GM19035 (cell line): Measurements from ENCODE around the gene SAAL1.
A peak's percentile ranks its signal among the peaks of the same experiment; 100 is the strongest.
"Not testable (repeated sequence)": the region's sequence is repeated elsewhere in the genome, so short reads cannot be mapped to it uniquely, and the experiment has no call there.

Experiments used
- ATAC-seq: cut with Tn5 transposase; IDR thresholded peaks from one replicate; pipeline ENCODE4 v1.9.1; 2021; ENCODE audit not compliant: unreplicated experiment

SAAL1 gene, protein sequence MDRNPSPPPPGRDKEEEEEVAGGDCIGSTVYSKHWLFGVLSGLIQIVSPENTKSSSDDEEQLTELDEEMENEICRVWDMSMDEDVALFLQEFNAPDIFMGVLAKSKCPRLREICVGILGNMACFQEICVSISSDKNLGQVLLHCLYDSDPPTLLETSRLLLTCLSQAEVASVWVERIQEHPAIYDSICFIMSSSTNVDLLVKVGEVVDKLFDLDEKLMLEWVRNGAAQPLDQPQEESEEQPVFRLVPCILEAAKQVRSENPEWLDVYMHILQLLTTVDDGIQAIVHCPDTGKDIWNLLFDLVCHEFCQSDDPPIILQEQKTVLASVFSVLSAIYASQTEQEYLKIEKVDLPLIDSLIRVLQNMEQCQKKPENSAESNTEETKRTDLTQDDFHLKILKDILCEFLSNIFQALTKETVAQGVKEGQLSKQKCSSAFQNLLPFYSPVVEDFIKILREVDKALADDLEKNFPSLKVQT

DNA sequence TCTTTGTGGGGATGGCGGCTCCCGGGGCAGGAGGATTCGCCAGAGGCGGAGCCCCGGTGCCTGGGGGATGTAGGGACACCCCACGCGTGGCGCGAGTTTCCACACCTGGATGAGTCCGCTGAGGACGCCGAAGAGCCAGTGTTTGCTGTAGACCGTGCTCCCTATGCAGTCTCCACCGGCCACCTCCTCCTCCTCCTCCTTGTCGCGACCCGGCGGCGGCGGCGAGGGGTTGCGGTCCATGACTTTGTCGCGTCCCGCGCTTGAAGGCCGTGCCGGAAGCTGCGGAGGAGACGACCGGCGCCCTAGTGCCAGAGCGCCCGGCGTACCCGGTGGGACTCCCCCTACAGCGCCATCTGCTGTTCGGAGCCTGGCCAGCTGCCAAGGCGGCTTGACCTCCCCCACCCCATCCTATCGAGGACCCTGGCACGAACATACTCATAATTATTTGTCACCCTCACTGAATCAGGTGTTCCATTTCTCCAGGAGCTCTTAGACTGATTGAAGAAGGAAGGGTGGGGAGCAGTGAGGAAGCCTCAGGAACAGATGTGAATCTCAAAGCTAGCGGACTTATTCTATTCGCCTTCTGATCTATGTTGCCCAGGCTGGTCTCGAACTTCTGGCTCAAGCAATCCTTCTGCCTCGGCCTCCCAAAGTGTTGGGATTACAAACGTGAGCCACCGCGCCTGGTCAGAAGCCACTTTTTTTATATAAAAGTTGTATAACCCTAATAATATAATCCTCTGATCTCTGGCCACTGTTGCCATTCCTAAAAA lies at the start of gene SAAL1:
Gene SAAL1 (minus strand): TSS at position 281 of the 773 bp plus-strand sequence. CDS start 41 bp downstream, at position 240.
- ATAC-seq: peak; percentile 95

DNA sequence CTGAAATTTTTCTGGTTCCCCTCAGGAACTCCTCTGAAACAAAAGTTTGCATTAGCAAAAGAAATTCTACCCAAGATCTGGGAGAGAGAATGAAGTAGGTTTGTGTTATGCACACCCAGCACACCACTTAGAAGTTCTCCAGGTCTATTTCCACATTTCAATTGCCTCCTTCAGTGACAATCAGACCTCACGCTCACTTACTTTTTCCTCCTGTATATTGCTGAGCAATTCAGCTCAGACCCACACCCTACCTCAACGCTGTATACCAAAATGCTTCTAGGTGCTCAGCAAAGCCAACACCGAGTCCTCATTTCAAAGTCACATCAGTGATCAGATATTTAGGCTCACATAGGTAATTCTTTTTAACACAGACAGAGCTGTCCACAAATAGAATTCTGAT lies 45.7 kb upstream of the SAAL1 start:
- ATAC-seq: no peak

DNA sequence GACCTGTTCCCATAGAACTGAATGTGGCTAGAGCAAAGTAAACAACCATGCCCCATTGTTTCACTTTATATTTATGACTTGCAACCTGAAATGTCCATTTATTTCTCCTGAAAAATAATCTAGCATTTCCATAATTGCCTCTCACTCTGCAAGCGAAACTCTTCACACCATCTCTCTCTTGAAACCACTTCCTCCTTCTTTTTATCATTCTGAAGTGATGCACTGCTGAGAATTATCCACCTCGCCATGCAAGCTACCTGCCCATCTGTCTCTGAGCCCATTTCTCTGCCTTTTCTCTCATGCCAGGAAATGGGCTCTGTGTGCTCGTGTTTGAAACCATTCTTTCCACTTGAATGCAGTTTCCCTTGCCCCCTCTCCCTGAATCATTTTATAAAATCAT lies 40.0 kb upstream of the SAAL1 start:
- no peak for ATAC-seq

DNA sequence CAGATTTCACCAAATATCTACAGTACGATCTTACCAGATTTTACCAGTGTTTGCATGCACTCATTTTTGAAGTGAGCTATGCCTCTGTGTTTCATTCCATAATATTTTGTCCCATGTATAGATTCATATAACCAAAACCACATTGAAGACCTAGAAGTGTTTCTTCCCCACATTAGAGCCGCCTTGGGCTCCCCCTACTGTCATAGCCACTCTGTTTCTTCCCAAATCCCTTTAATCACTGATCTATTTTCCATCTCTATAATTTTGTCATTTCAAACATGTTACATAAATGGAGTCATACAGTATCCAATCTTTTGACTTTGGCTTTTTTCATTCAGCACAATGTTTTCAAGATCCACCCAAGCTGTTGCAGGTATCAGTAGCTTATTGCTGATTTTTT lies 39.1 kb upstream of the SAAL1 start:
- no peak for ATAC-seq

DNA sequence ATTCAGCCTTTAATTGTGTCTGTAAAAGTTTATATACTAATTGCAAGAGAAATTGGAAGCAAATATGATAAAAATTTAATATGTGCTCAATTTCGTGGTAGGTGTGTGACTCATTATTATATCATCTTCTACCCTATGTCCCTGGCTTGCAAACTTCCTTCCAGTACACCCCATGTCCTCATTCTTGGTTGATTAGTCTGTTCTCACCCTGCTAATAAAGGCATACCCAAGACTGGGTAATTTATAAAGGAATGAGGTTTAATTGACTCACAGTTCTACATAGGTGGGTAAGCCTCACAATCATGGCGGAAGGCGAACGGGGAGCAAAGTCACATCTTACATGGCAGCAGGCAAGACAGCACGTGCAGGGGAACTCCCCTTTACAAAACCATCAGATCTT lies 38.4 kb upstream of the SAAL1 start:
- no peak for ATAC-seq

DNA sequence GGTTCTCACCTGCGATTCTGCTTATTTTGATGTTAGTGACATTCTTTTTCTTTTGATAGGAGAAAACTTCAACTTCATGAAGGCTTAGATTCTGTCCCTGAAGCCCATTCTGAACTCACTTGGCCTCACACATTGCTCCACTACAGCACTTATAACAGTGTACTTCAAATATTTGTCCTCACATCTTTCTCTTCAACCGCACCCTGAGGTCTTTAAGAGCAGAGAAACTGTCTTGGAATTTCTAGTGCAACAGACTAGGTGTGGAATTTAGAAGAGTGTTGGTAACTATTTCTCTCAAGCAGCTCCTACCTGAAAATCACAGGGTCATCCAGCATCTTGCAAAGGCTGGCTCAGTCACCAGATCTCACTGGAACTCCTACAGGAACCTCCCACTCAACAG lies 34.3 kb upstream of the SAAL1 start:
- no peak for ATAC-seq

DNA sequence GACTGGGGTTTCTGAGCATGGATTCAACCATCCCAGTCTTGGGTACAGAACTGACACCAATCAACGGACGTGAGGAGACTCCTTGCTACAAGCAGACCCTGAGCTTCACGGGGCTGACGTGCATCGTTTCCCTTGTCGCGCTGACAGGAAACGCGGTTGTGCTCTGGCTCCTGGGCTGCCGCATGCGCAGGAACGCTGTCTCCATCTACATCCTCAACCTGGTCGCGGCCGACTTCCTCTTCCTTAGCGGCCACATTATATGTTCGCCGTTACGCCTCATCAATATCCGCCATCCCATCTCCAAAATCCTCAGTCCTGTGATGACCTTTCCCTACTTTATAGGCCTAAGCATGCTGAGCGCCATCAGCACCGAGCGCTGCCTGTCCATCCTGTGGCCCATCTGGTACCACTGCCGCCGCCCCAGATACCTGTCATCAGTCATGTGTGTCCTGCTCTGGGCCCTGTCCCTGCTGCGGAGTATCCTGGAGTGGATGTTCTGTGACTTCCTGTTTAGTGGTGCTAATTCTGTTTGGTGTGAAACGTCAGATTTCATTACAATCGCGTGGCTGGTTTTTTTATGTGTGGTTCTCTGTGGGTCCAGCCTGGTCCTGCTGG lies 31.4 kb upstream of the SAAL1 start:
- ATAC-seq: no peak

DNA sequence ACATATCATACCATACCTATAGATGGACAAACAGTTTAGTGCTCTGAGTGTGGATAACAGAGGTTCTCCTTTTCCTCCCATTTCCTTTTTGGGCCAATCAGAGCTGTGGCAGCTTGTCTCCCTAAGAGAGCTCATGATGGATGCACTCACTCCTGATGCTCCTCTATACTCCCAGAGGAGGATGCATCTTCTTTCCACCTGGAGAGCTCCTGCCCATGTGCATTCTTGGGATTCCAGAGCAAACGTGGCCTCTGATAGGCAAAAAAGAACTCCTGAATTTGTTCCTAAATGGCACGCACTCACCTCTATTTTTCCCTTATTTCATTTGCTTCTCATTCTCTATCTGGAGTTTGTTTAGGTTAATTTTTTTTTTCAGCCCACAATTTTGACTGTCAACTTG lies 29.4 kb upstream of the SAAL1 start:
- no peak for ATAC-seq

DNA sequence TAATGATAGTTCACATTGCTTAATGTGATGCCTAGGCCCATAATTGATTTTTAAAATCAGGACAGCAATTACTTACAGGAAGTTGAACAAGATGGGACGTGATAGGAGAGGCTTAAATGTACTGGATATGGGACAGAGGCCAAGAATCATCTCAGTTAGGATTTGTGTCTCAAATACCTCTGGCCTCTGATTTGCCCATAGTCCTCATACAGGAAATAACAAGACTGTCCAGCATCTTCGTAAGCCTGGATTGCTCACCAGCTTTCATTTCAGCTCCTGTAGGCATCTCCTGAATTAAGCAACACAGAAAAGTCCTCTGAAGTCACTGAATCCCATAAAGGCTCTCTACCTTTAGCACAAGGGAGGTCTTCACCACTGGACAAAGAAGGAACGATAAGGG lies 26.5 kb upstream of the SAAL1 start, which contains the start of gene MRGPRX3:
Gene MRGPRX3 (plus strand): TSS at position 231 of the 400 bp plus-strand sequence. CDS start 4,632 bp downstream, outside the sequence.
- no peak for ATAC-seq

DNA sequence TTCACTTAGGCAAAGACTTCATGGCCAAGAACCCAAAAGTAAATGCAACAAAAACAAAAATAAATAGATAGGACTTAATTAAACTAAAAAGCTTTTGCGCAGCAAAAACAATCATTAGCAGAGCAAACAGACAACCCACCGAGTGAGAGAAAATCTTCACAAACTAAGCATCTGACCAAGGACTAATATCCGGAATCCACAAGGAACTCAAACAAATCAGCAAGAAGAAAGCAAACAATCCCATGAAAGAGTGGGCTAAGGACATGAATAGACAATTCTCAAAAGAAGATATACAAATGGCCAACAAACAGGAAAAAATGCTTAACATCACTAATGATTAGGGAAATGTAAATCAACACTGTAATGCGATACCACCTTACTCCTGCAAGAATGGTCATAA lies 25.2 kb upstream of the SAAL1 start:
- ATAC-seq: not testable (repeated sequence)

DNA sequence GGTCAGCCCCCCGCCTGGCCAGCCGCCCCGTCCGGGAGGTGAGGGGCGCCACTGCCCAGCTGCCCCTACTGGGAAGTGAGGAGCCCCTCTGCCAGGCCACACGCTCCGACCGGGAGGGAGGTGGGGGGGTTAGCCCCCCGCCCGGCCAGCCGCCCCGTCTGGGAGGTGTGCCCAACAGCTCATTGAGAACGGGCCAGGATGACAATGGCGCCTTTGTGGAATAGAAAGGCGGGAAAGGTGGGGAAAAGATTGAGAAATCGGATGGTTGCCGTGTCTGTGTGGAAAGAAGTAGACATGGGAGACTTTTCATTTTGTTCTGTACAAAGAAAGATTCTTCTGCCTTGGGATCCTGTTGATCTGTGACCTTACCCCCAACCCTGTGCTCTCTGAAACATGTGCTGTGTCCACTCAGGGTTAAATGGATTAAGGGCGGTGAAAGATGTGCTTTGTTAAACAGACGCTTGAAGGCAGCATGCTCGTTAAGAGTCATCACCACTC lies 15.5 kb upstream of the SAAL1 start:
- ATAC-seq: not testable (repeated sequence)

DNA sequence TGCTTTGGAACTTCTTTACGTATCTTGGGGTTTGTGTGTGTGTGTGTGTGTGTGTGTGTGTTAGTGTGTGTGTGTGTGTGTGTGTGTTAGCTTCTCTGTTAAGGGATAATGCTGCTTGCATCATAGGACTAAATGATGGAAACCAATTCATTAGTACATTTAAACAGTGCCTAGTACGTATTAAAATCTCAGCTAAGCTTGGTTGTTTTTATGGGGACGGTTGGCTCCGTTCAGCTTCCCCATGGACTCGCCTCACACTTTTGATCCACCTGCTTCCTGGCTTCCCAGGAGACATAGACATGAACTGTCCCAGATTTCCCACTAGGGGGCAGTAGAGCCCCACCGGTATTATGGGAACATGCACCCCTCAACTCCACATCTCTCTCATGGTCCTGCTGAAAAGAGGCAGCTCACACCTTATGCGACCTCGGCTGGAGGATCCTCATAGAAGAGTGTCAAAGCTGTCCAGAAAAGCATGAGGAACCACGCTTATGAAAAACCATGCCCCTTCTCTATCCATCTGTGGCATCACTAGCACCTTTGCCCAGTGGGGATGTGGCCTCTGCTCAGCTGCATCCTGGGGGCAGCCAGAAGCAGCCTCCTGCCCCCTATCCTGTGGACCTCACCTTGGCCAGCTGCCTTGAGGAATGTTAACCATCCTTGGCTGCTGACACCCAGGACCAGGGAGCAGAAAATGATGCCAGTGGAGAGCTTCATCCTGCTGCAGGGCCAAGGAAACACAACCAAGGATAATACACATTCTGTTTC lies 9.7 kb upstream of the SAAL1 start:
- ATAC-seq: peak; percentile 82

DNA sequence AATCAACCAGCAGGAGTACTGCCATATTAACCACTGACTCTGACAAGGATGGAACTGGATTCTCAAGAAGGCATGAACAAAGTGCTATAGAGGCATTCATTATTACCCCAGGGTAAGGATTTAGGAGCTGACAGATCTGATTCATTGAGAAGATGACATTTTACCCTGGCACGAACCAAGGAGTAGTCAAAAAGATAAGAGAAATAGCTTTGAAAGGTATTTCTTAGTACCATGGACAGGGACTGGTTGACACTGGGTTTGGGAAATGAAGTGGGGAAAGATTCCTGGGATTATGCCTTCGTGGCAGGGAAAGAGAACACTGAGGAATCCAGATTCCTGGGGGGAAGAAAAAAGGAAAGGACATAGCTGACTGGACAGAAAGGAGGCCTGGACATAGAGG lies 5.1 kb upstream of the SAAL1 start:
- no peak for ATAC-seq

DNA sequence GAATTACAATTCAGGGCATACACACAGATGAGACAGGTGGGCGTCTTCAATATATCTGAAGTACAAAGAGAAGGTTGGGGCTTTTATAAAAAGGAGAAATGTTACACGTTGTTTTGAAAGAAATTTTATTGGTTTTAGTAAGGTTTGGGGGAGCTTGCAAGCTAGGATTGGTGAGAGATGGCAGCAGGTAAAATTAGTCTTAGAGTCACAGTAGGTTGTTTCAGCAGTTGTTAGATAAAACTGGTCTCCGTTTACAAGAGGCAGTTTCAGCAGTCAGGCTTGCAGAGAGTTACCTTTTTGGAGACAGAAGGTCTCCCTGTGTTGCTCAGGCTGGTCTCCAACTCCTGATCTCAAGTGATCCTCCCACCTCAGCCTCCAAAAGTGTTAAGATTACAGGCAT lies 2.4 kb upstream of the SAAL1 start:
- ATAC-seq: no peak

DNA sequence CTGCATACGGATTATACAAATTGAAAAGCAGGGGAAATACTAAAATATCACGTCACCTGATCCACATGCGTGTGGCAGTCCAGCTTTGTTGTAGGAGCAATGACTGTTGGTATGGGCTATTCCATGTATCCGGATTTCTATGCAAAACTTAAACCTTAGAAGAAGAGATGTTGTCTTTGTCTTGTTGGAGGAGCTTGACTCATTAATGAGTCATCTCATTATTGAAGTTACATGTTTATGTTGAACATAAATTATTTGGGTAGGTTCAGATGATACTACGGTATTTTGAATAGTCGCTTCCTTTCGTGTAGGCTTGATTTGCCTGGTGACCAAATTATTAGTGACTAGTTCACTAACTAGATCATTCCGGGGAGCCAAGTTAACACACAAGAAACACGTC lies 806 bp upstream of the SAAL1 start:
- no peak for ATAC-seq

DNA sequence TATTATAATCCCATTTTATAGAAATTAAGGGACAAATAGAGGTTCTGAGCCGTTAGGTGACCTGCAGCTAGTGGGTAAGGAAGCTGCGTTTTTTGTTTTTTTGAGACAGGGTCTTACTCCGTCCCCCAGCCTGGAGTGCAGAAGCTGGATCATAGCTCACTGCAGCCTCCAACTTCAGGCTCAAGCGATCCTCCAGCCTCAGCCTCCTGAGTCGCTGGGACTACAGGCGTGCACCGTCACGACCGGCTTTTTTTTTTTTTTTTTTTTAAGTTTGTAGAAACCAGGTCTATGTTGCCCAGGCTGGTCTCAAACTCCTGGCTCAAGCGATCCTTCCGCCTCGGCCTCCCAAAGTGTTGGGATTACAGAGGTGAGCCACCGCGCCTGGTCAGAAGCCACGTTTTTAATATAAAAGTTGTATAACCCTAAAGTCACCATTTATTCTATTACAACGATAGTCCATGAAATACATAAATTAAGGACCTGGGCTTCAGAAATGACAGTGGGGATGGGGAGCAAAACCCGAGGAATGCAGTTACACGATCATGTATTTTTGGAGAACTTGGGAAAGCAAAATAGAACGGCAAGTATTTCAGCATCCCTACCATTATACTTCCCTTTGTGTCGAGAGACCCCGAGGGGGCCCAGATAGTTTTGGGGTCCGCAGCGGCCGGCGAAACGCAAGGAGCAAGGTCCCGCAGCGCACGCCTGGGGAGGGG lies 638 bp downstream of the SAAL1 start:
- ATAC-seq: no peak

DNA sequence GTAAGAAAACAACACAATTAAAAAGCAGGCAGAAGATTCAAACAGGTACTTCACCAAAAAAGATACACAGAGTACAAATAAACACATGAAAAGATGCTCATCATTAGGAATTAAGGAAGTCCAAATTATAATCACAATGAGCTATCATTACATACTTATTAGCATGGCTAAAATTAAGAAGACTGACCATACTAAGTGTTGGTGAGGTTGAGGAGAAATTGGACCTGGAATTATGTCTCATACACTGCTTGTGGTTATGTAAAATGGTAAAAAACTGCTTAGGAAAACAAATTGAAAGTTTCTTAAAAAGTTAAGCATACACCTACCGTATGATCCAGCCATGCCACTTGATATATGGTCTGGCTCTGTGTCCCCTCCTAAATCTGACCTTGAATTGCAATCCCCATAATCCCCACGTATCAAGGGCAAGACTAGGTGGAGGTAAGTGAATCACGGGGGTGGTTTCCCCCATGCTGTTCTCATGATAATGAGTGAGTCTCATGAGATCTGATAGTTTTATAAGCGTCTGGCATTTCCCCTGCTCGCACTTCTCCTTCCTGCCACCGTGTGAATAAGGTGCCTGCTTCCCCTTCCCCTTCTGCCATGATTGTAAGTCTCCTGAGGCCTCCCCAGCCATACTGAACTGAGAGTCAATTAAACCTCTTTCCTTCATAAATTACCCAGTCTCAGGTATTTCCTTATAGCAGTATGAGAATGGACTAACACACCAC lies 4.8 kb downstream of the SAAL1 start:
- no peak for ATAC-seq

DNA sequence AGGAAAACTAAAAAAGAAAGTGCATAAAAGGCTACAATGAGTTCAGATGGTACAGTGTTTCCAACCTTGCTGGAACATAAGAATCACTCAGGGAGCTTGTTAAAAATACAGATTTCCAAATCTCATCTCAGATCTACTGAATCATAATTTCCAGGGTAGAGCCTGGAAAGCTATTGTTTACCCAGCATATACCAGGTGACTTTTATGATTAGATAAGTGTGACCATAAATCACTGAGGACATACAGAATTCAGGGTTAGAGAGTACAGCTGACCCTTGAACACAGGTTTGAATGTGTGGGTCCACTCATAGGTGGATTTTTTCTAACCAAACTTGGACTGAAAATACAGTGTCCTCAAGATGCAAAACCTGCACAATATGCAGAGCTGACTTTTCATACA lies 11.9 kb downstream of the SAAL1 start:
- ATAC-seq: no peak

DNA sequence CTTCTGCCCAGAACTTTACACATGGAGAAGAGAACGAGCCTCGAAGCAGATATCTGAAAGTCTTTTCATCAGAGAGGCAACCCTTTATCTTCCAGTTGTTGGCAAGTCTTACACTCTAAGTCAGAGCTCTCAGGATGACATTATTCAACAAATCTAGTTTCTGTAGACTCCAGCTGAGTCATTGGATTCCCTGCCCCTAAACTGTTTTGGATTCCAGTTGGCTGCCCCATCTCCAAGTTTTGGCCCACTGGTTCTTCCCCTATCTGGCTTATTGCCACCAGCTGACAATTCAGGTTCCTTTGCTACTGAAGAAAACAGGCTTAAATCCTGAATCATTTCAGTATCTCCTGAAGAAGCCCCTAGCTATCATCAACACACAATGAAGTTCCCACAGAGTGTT lies 14.2 kb downstream of the SAAL1 start:
- no peak for ATAC-seq
